Keratinocyte (primary cell): ENCODE results near the gene DHRS11. TPM values are rescaled to one million over a fixed set of nuclear protein-coding genes. Genes with fewer than 3 reads are reported as not detected.

ENCODE experiments used
- DNase-seq: peaks from one replicate; pipeline ENCODE4 v3.0.0-alpha.2; 2011; ENCODE audit warnings: low read depth, missing footprints, low spot score
- FAIRE-seq: peaks from 2 replicates; lab custom pipeline; 2011; peaks lifted over from hg19 to GRCh38; lab: Jason Lieb, UNC
- H2AFZ ChIP-seq: 2 replicates; pipeline ENCODE4 v1.6.0; 2012; ENCODE audit warnings: low read length, control low read depth, inconsistent platforms; ENCODE audit not compliant: control insufficient read depth
- H3K27ac ChIP-seq: 2 replicates; pipeline ENCODE4 v1.5.1; 2011; ENCODE audit warnings: low read length; ENCODE audit not compliant: control insufficient read depth, insufficient read depth
- H3K27me3 ChIP-seq: 3 replicates; pipeline ENCODE4 v1.6.0; 2011; ENCODE audit warnings: low read length; ENCODE audit not compliant: control insufficient read depth, insufficient read depth; ENCODE audit errors: extremely low read depth
- H3K36me3 ChIP-seq, 2 experiments: 2 replicates in 1 of 2; 3 replicates in 1 of 2; pipeline ENCODE4 v1.5.1; 2011; ENCODE audit warnings: low read length in 2 of 2, mild to moderate bottlenecking in 1 of 2; ENCODE audit not compliant: control insufficient read depth in 2 of 2, insufficient read depth in 2 of 2; ENCODE audit errors: extremely low read depth in 1 of 2
- H3K4me1 ChIP-seq: 3 replicates; pipeline ENCODE4 v1.5.1; 2011; ENCODE audit warnings: low read length; ENCODE audit not compliant: control insufficient read depth, insufficient read depth; ENCODE audit errors: extremely low read depth
- H3K4me2 ChIP-seq: 3 replicates; pipeline ENCODE4 v1.6.0; 2011; ENCODE audit warnings: low read depth, low read length; ENCODE audit not compliant: control insufficient read depth, insufficient read depth; ENCODE audit errors: extremely low read depth
- H3K4me3 ChIP-seq, 3 experiments: fragments of 200-600 bp in 1 of 3; sonication (generic) in 1 of 3; 2 replicates in 2 of 3; 3 replicates in 1 of 3; pipeline ENCODE4 v1.5.1; 2011 to 2016; ENCODE audit warnings: low read length in 3 of 3, mild to moderate bottlenecking in 3 of 3, control low read depth in 2 of 3, inconsistent platforms in 1 of 3, low read depth in 1 of 3, mixed read lengths in 1 of 3, mixed run types in 1 of 3, moderate library complexity in 1 of 3; ENCODE audit not compliant: control insufficient read depth in 2 of 3, insufficient read depth in 2 of 3; ENCODE audit errors: extremely low read depth in 1 of 3
- H3K79me2 ChIP-seq: 2 replicates; pipeline ENCODE4 v1.6.0; 2012; ENCODE audit warnings: low read length; ENCODE audit not compliant: control insufficient read depth, insufficient read depth
- H3K9ac ChIP-seq: 3 replicates; pipeline ENCODE4 v1.6.0; 2011; ENCODE audit warnings: low read length; ENCODE audit not compliant: control insufficient read depth, insufficient read depth; ENCODE audit errors: extremely low read depth
- H3K9me1 ChIP-seq: 3 replicates; pipeline ENCODE4 v1.6.0; 2011; ENCODE audit warnings: low read length; ENCODE audit not compliant: control insufficient read depth, insufficient read depth; ENCODE audit errors: extremely low read depth
- H3K9me3 ChIP-seq: 2 replicates; pipeline ENCODE4 v1.5.1; 2012; ENCODE audit warnings: low read depth, low read length; ENCODE audit not compliant: control insufficient read depth
- H4K20me1 ChIP-seq: 3 replicates; pipeline ENCODE4 v1.6.0; 2011; ENCODE audit warnings: low read length; ENCODE audit not compliant: control insufficient read depth, insufficient read depth; ENCODE audit errors: extremely low read depth
- EZH2 ChIP-seq: IDR thresholded peaks from one replicate; pipeline ENCODE4 v1.6.1; 2012; ENCODE audit warnings: inconsistent platforms, mild to moderate bottlenecking, low read length, moderate library complexity
- dilution Hi-C: fragments of 300-500 bp; cut with MboI; formaldehyde crosslinking; loops from one replicate; pipeline ENCODE4 v1.7.0; 2020; ENCODE audit warnings: low sequenced_read_pairs; ENCODE audit not compliant: extremely low pct_ligation_motif_present
- polyA plus RNA-seq, 5 experiments: library from polyadenylated mRNA; depleted of rRNA in 3 of 5; stranded (reverse) in 3 of 5; stranded (forward) in 1 of 5; unstranded in 1 of 5; fragments of >200 nt; gene quantifications; 1 replicate in 1 of 5; 2 replicates in 3 of 5; 3 replicates in 1 of 5; pipeline versions ENCODE4 v1.2.1 to v1.2.3, GENCODE V29; 2011 to 2012; ENCODE audit warnings: missing spikeins in 2 of 5, low read depth in 1 of 5, low replicate concordance in 1 of 5
- TF ChIP-seq, protein P1 (sequence below), 3 experiments: IDR thresholded peaks in 1 of 3; conservative IDR thresholded peaks in 1 of 3; optimal IDR thresholded peaks in 1 of 3; 2 replicates in 2 of 3; 3 replicates in 1 of 3; pipeline versions ENCODE3 to v1.5.1; 2011; ENCODE audit warnings: low read length in 3 of 3, mild to moderate bottlenecking in 3 of 3, moderate library complexity in 2 of 3, control low read depth in 1 of 3, inconsistent platforms in 1 of 3; ENCODE audit not compliant: insufficient read depth in 2 of 3; ENCODE audit errors: extremely low read depth in 1 of 3

The DHRS11 gene
- polyA plus RNA-seq, 1 donor (not counting 4 experiments of a cell fraction or from before 2014, with no cell fraction given), result 11.0 TPM

DNA sequence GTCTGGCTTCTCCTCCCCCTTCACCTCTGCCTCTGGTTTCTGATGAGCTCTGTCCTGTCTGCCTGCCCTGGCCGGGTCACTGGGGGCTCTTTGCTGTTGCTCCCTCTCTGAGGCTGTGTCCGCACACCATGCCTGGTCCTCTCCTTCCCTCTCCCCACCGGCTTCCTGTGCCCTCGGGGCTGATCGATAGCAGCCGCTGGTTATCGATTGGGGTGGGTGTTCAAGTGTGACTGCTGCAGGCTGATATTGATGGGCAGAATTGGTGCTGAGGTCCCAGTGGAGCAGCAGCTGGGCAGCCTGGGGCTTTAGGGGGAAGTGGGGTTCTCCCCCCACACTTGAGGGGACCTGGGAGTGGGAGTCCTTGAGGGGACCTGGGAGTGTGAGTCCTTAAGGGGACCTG, 26.1 kb downstream of the DHRS11 start:
- FAIRE-seq (no peak), DNase-seq (no peak)
- Histone ChIP-seq H3K4me1 (no peaks in the 10 kb centered on the region), H2AFZ (no peak overlapping the region), H3K79me2 (no peaks in the 10 kb centered on the region), H3K27me3 (no peaks in the 10 kb centered on the region), H3K27ac (no peak overlapping the region), H3K4me3 (no peak overlapping the region), H3K36me3 (no peaks in the 10 kb centered on the region), H3K9me3 (no peaks in the 10 kb centered on the region), H3K4me2 (no peak overlapping the region), H3K9me1 (no peaks in the 10 kb centered on the region), H4K20me1 (no peaks in the 10 kb centered on the region), H3K9ac (no peak overlapping the region)
- TF ChIP-seq EZH2, result no peak
- TF ChIP-seq, protein P1, sequence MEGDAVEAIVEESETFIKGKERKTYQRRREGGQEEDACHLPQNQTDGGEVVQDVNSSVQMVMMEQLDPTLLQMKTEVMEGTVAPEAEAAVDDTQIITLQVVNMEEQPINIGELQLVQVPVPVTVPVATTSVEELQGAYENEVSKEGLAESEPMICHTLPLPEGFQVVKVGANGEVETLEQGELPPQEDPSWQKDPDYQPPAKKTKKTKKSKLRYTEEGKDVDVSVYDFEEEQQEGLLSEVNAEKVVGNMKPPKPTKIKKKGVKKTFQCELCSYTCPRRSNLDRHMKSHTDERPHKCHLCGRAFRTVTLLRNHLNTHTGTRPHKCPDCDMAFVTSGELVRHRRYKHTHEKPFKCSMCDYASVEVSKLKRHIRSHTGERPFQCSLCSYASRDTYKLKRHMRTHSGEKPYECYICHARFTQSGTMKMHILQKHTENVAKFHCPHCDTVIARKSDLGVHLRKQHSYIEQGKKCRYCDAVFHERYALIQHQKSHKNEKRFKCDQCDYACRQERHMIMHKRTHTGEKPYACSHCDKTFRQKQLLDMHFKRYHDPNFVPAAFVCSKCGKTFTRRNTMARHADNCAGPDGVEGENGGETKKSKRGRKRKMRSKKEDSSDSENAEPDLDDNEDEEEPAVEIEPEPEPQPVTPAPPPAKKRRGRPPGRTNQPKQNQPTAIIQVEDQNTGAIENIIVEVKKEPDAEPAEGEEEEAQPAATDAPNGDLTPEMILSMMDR (optimal IDR thresholded peaks at IDR 0.05 in 1 of 3, IDR thresholded peaks at IDR 0.05 in 1 of 3, conservative IDR thresholded peaks at IDR 0.05 in 1 of 3; ENCODE audit: extremely low read depth in 1 of 3, insufficient read depth in 2 of 3, low read length in 3 of 3), result no peak
- dilution Hi-C loops, result no loop called here

DNA sequence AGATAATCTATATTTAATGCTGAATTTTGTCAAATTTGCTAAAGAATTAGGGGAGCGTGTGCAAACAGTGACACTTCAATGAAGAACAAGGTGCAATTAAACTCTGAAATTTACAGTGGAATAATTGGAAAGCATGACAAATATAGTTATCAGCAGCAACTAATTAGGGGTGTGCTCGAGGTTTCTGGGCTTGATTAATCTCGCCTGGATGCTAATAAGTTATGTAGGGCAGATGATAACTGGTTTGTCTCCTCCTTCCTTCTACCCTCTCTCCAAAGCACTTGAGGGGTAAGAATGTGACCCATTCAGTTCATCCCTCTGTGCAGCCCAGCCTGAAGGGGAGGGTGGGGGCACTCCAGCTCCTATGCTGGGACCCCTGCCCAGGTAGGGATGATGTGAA, 31.6 kb downstream of the DHRS11 start:
- dilution Hi-C loops, result no loop called here
- H3K4me3 ChIP-seq, result no peak overlapping the region
- H3K9me3 ChIP-seq, result no peaks in the 10 kb centered on the region
- H4K20me1 ChIP-seq, result no peaks in the 10 kb centered on the region
- H3K79me2 ChIP-seq, result no peaks in the 10 kb centered on the region
- TF ChIP-seq, protein P1 (optimal IDR thresholded peaks at IDR 0.05 in 1 of 3, IDR thresholded peaks at IDR 0.05 in 1 of 3, conservative IDR thresholded peaks at IDR 0.05 in 1 of 3; ENCODE audit: extremely low read depth in 1 of 3, insufficient read depth in 2 of 3, low read length in 3 of 3), result no peak
- TF ChIP-seq EZH2, result no peak
- no peak overlapping the region for H3K27ac ChIP-seq
- FAIRE-seq (no peak), DNase-seq (no peak)
- H3K4me1 ChIP-seq, result no peaks in the 10 kb centered on the region
- H2AFZ ChIP-seq, result no peak overlapping the region
- H3K9me1 ChIP-seq, result no peaks in the 10 kb centered on the region
- H3K4me2 ChIP-seq, result no peak overlapping the region
- no peaks in the 10 kb centered on the region for H3K27me3 ChIP-seq
- no peak overlapping the region for H3K9ac ChIP-seq
- H3K36me3 ChIP-seq, result no peaks in the 10 kb centered on the region
